ENCODE results near the gene MTUS2.

MTUS2 gene

GRCh38 chr13:29021717-29022116 lies 201.6 kb downstream of the MTUS2 start:
- no peak for TF ChIP-seq CTCF (IDR thresholded peaks at IDR 0.05; ENCODE audit: low read depth, low read length)

GRCh38 chr13:29022410-29022809 lies 202.3 kb downstream of the MTUS2 start:
- Histone ChIP-seq H3K9me3 (no peaks in the 10 kb centered on the region), H3K4me1 (no peaks in the 10 kb centered on the region), H3K36me3 (no peaks in the 10 kb centered on the region), H3K4me3 (ENCODE audit: low read depth, low read length) (no peak overlapping the region), H3K27me3 (peaks cover 5% of the 10 kb centered on the region)
- TF ChIP-seq CTCF (IDR thresholded peaks at IDR 0.05; ENCODE audit: low read depth, low read length) = no peak
- DNase-seq = no peak

More at GRCh38 chr13:29021717-29022116, 201.6 kb downstream of the MTUS2 start:
- no peaks in the 10 kb centered on the region for H3K36me3 ChIP-seq
- H3K27me3 ChIP-seq = peaks cover 5% of the 10 kb centered on the region
- no peaks in the 10 kb centered on the region for H3K4me1 ChIP-seq
- DNase-seq = no peak
- H3K4me3 ChIP-seq (ENCODE audit: low read depth, low read length) = no peak overlapping the region
- no peaks in the 10 kb centered on the region for H3K9me3 ChIP-seq

- DNase-seq = no peak
- Histone ChIP-seq H3K9me3 (no peaks in the 10 kb centered on the region), H3K36me3 (no peaks in the 10 kb centered on the region), H3K4me1 (no peaks in the 10 kb centered on the region), H3K4me3 (ENCODE audit: low read depth, low read length) (no peak overlapping the region), H3K27me3 (peaks cover 5% of the 10 kb centered on the region)
- TF ChIP-seq CTCF (IDR thresholded peaks at IDR 0.05; ENCODE audit: low read depth, low read length) = no peak
Measured at GRCh38 chr13:29022968-29023367, 202.8 kb downstream of the MTUS2 start.

GRCh38 chr13:29024783-29025182 lies 204.6 kb downstream of the MTUS2 start:
- Histone ChIP-seq H3K36me3 (no peaks in the 10 kb centered on the region), H3K4me3 (ENCODE audit: low read depth, low read length) (no peak overlapping the region), H3K4me1 (no peaks in the 10 kb centered on the region), H3K27me3 (peaks cover 5% of the 10 kb centered on the region), H3K9me3 (no peaks in the 10 kb centered on the region)
- DNase-seq = no peak
- TF ChIP-seq CTCF (IDR thresholded peaks at IDR 0.05; ENCODE audit: low read depth, low read length) = no peak

GRCh38 chr13:29028868-29029267 lies 208.7 kb downstream of the MTUS2 start:
- no peaks in the 10 kb centered on the region for H3K36me3 ChIP-seq
- no peak for DNase-seq
- no peak for TF ChIP-seq CTCF (IDR thresholded peaks at IDR 0.05; ENCODE audit: low read depth, low read length)
- H3K9me3 ChIP-seq = no peaks in the 10 kb centered on the region
- no peaks in the 10 kb centered on the region for H3K4me1 ChIP-seq
- H3K27me3 ChIP-seq = no peaks in the 10 kb centered on the region; the same call in 1 of the 2 replicates
- no peak overlapping the region for H3K4me3 ChIP-seq (ENCODE audit: low read depth, low read length)

GRCh38 chr13:29038700-29039099 lies 218.6 kb downstream of the MTUS2 start:
- Histone ChIP-seq H3K36me3 (no peaks in the 10 kb centered on the region), H3K4me3 (ENCODE audit: low read depth, low read length) (no peak overlapping the region), H3K27me3 (peaks cover 4% of the 10 kb centered on the region; the same call in 1 of the 2 replicates), H3K9me3 (no peaks in the 10 kb centered on the region), H3K4me1 (no peaks in the 10 kb centered on the region)
- no peak for DNase-seq
- TF ChIP-seq CTCF (IDR thresholded peaks at IDR 0.05; ENCODE audit: low read depth, low read length) = no peak

Data from BE2C (cell line).